Activated naive CD4-positive, alpha-beta T cell treated with anti-CD3 and anti-CD28 coated beads for 36 hours (primary cell): ENCODE measurements around the gene C21orf58. TPM values are rescaled to one million over a fixed set of nuclear protein-coding genes. Genes with fewer than 3 reads are reported as not detected.
"Not testable (repeated sequence)": the region's sequence is repeated elsewhere in the genome, so short reads cannot be mapped to it uniquely, and the experiment has no call there.

Source experiments
- CTCF ChIA-PET: fragments of 350-600 bp; sonication (Branson Sonifier 250); formaldehyde crosslinking; loops from one replicate; lab custom pipeline; 2021; ENCODE audit warnings: antibody characterized with exemption; lab: Charles Lee
- DNase-seq: peaks from one replicate; pipeline ENCODE4 v3.0.0-alpha.2; 2020
- H3K27ac Mint-ChIP-seq: one replicate; pipeline ENCODE4 v1.8.0; 2021; ENCODE audit warnings: mild to moderate bottlenecking, mixed read lengths
- H3K27me3 Mint-ChIP-seq: one replicate; pipeline ENCODE4 v1.8.0; 2021; ENCODE audit warnings: low read depth, mixed read lengths
- H3K36me3 Mint-ChIP-seq: one replicate; pipeline ENCODE4 v1.8.0; 2021; ENCODE audit warnings: low read depth, mixed read lengths
- H3K4me1 Mint-ChIP-seq: one replicate; pipeline ENCODE4 v1.8.0; 2021; ENCODE audit warnings: low read depth, mixed read lengths
- H3K4me3 Mint-ChIP-seq: one replicate; pipeline ENCODE4 v1.8.0; 2021; ENCODE audit warnings: mild to moderate bottlenecking, moderate library complexity, mixed read lengths
- H3K9me3 Mint-ChIP-seq: one replicate; pipeline ENCODE4 v1.8.0; 2021; ENCODE audit warnings: mixed read lengths
- intact Hi-C: fragments of 100-400 bp; cut with micrococcal nuclease; formaldehyde crosslinking; loops from one replicate; pipeline ENCODE4 v1.15.1; 2023
- total RNA-seq, 2 experiments: library from RNA; stranded (reverse); gene quantifications; one replicate each; pipeline ENCODE4 v1.2.3, GENCODE V29; 2021

C21orf58 gene
- total RNA-seq, 2 experiments from 2014 or later = 23.9 to 24.2 TPM

DNA sequence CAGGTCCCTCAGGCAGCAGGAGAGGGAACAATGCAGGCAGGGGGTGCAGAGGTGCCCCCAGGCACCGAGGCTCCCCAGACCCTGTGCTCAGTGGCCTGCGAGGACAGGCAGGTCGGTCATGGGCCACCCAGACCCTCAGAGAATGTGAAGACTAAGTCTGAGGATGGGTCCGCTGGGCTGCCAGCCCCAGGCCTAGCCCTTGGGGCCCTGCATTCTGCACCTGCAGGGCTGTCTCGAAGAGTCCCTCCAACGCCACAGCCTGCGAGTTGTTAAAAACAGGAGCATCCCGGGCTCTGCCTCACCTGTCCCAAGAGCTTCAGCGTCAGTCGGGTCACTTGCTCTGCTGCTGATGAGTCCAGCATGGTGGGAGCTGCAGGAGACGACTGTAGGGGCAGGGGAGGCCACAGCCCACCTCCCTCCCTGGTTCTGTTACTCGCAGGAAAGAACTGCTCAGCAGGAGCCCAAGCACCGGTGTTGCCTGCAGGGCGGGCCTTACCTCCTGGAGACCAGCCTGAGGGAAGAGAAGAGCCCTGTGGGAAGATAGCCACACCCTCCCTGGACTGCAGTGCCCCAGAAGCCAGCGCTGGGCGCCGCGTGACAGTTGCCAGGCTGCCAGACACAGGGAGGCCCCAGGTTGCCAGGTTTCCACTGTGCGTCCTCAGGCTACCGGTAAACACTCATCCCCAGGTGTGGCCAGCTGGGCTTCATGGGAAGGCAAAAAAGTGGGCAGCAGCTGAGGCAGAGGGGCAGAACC is 5.8 kb downstream of the C21orf58 start:
- intact Hi-C loops = no loop called here
- Mint-ChIP-seq H3K36me3 (peaks cover 26% of the 10 kb centered on the region), H3K4me3 (no peak overlapping the region), H3K9me3 (no peaks in the 10 kb centered on the region), H3K4me1 (peaks cover 18% of the 10 kb centered on the region), H3K27ac (no peak overlapping the region), H3K27me3 (no peaks in the 10 kb centered on the region)
- DNase-seq = no peak
- CTCF ChIA-PET = no interaction called here

DNA sequence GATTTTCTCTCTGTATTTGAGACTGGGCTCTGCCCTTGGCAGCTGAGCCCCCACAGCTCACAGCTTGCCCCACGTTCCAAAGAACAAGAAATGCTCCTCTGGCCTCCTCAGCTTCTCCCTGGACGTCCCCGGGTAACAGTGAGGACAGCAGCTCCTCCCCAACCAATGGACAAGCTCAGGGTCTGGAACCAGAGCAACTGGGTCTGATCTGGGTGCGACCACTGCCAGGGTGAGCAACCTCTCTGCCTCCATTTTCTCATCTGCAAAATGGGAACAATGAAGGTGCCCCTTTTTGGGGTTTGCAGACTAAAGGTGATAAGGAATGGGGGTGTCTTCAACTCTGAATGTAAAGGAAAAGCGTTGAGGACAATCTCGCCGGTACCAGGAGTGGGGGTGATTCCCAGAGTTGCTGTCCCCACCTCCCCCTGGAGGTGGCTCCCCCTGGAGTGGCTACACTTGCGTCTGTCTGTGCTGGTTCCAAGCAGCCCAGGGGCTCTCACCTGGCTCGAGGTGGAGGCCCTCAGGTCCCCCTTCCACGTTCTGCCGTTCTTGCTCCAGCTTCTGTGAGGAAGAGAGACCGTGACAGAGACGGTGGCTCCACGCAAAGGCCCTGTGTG is 6.9 kb downstream of the C21orf58 start:
- CTCF ChIA-PET = no interaction called here
- Mint-ChIP-seq H3K27me3 (no peaks in the 10 kb centered on the region), H3K4me3 (no peak overlapping the region), H3K9me3 (no peaks in the 10 kb centered on the region), H3K36me3 (peaks cover 15% of the 10 kb centered on the region), H3K4me1 (peaks cover 13% of the 10 kb centered on the region), H3K27ac (no peak overlapping the region)
- intact Hi-C loops = no loop called here
- no peak for DNase-seq

DNA sequence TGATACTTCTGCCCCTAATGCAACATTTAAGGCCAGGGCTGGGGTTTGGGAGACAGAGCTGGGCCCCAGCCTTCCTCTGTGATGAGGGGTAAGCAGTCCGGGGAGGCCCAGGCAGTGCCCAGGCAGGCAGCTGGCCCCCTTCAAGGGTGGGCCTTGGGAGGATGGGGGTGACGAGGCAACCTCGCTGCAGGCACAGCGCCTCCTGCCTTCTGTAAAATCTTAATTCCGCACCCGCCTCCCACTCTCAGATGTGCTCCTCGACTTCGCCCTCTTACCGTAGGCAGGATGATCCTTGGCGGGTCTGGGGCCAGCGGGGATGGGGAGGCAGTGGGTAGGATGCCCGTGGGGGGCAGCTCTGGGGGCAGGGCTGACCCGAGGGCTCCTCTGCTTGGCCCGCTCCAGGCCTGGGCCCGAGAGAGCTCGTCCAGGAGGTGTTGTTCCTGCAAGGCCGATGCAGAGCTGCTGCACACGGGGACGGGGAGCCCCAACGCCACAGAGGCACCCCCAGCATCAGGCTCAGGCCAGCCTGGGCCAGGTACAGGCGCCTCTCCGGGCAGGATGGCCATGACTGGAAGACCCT is 9.1 kb downstream of the C21orf58 start:
- Mint-ChIP-seq H3K27me3 (no peaks in the 10 kb centered on the region), H3K27ac (no peak overlapping the region), H3K9me3 (no peaks in the 10 kb centered on the region), H3K4me3 (no peak overlapping the region), H3K4me1 (no peaks in the 10 kb centered on the region), H3K36me3 (peaks cover 7% of the 10 kb centered on the region)
- intact Hi-C loops = no loop called here
- CTCF ChIA-PET = no interaction called here
- DNase-seq = no peak

DNA sequence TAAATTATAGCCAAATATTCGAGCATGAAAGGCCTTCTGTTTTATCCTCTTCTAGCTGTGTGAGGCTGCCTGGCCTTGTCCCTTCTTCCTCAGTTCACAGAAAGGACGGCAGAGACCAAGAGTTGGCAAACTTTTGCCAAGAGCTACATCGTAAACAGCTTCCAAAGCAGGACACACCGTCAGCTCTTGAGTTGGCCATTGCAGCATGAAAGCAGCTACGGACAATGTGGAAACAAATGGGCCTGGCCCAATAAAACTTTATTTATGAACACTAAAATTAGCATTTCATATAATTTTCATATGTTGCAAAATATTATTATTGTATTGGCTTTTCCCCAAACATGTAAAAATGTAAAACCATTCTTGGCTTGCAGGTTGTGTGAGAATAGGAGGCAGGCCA is 10.7 kb downstream of the C21orf58 start:
- no peaks in the 10 kb centered on the region for H3K4me1 Mint-ChIP-seq
- H3K27ac Mint-ChIP-seq = no peak overlapping the region
- no peaks in the 10 kb centered on the region for H3K9me3 Mint-ChIP-seq
- intact Hi-C loops = no loop called here
- CTCF ChIA-PET = no interaction called here
- peaks cover 13% of the 10 kb centered on the region for H3K36me3 Mint-ChIP-seq
- H3K27me3 Mint-ChIP-seq = no peaks in the 10 kb centered on the region
- H3K4me3 Mint-ChIP-seq = no peak overlapping the region
- DNase-seq = no peak

DNA sequence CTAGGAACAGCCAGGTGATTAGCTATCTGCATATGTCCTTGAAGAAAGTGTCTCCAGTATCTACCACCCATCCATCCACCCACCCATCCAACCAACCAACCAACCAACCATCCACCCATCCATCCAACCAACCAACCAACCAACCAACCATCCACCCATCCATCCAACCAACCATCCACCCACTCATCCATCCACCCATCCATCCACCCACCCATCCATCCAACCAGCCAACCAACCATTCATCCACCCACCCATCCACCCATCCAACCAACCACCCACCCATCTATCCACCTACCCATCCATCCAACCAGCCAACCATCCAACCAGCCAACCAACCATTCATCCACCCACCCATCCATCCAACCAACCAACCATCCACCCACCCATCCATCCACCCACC is 12.1 kb downstream of the C21orf58 start:
- H3K27ac Mint-ChIP-seq = no peak overlapping the region
- H3K4me1 Mint-ChIP-seq = no peaks in the 10 kb centered on the region
- intact Hi-C loops = no loop called here
- no peak for DNase-seq
- CTCF ChIA-PET = no interaction called here
- H3K4me3 Mint-ChIP-seq = no peak overlapping the region
- no peaks in the 10 kb centered on the region for H3K27me3 Mint-ChIP-seq
- peaks cover 19% of the 10 kb centered on the region for H3K36me3 Mint-ChIP-seq
- no peaks in the 10 kb centered on the region for H3K9me3 Mint-ChIP-seq

DNA sequence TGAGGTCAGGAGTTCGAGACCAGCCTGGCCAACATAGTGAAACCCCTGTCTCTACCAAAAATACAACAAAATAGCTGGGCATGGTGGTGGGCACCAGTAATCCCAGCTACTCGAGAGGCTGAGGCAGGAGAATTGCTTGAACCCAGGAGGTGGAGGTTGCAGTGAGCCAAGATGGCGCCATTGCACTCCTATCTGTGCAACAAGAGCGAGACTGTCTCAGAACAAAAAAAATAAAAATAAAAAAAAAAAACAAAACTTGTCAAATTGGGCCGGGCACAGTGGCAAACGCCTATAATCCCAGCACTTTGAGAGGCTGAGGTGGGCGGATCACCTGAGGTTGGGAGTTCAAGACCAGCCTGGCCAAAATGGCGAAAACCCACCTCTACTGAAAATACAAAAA is 13.4 kb downstream of the C21orf58 start:
- CTCF ChIA-PET, H3K27me3 Mint-ChIP-seq, H3K9me3 Mint-ChIP-seq, DNase-seq, H3K27ac Mint-ChIP-seq, H3K4me3 Mint-ChIP-seq, intact Hi-C loops, H3K4me1 Mint-ChIP-seq: not testable (repeated sequence)
- peaks cover 19% of the 10 kb centered on the region for H3K36me3 Mint-ChIP-seq

DNA sequence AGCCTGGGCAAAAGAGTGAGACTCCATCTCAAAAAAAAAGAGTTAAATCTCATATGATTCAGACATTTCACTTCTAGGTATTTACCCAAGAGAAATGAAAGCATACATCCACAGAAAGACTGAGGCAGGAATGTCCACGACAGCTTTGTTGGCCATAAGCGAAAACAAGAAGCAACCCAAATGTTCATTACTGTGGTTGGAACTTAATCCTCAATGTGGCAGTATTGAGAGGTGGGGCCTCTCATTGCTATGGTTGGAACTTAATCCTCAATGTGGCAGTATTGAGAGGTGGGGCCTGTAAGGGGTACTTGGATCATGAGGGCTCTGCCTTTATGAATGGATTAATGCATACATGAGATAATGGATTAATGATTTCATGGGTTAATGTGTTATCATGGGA is 15.2 kb downstream of the C21orf58 start:
- Mint-ChIP-seq H3K27me3 (no peaks in the 10 kb centered on the region), H3K9me3 (no peaks in the 10 kb centered on the region), H3K27ac (no peak overlapping the region), H3K4me3 (no peak overlapping the region), H3K4me1 (no peaks in the 10 kb centered on the region), H3K36me3 (peaks cover 24% of the 10 kb centered on the region)
- intact Hi-C loops = no loop called here
- CTCF ChIA-PET = no interaction called here
- no peak for DNase-seq

DNA sequence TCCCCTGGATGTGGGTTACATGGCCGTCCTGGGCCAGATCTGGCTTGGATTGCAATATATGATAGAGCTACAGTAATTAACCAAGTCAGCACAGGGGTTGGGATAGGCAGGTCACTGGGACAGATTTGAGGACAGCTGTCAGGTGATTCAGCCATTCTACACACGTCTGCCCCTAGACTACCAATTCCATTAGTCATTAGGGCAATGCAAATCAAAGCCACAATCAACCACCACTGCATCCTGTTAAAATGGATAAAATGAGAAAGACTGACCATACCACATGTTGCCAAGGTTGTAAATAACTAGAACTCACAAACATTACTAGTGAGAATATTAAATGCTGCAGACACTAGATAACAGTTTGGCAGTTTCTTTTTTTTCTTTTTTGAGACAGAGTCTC is 16.0 kb downstream of the C21orf58 start:
- CTCF ChIA-PET = no interaction called here
- Mint-ChIP-seq H3K27ac (no peak overlapping the region), H3K9me3 (no peaks in the 10 kb centered on the region), H3K4me1 (no peaks in the 10 kb centered on the region), H3K27me3 (no peaks in the 10 kb centered on the region), H3K36me3 (peaks cover 27% of the 10 kb centered on the region), H3K4me3 (no peak overlapping the region)
- no peak for DNase-seq
- intact Hi-C loops = no loop called here

DNA sequence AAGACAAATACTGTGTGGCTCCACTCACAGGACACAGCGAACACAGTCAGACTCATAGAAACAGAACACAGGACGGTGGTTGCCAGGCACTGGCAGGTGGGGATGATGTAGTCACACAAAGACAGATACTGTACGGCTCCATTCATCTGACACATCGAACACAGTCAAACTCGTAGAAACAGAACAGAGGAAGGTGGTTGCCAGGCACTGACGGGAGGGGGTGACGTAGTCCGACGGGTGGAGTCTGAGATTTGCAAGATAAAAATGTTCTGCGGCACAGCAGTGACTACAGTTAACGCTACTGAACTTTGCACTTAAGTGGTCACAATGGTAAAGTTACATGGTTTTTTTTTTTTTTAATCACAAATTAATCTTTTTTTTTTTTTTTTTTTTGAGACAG is 18.7 kb downstream of the C21orf58 start:
- peaks cover 26% of the 10 kb centered on the region for H3K36me3 Mint-ChIP-seq
- intact Hi-C loops = no loop called here
- H3K27me3 Mint-ChIP-seq = no peaks in the 10 kb centered on the region
- H3K4me3 Mint-ChIP-seq = no peak overlapping the region
- H3K9me3 Mint-ChIP-seq = no peaks in the 10 kb centered on the region
- no peaks in the 10 kb centered on the region for H3K4me1 Mint-ChIP-seq
- DNase-seq = no peak
- H3K27ac Mint-ChIP-seq = no peak overlapping the region
- CTCF ChIA-PET = no interaction called here

DNA sequence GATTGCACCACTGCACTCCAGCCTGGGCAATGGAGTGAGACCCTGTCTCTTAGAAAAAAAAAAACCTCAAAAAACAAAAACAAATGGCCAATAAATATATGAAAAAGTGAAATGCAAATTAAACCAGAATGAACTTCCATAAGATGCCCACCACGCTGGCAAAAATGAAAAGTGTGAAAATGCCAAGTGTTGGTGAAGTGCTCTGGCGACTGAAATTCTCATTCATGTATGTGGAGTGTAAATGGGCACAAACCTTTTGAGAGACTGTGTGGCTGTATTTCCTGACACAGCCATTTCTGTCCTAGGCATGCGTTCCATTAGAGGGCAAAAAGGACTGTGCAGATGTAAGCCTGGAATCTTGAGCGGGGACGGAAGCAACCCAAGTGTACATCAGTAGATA is 19.2 kb downstream of the C21orf58 start:
- Mint-ChIP-seq H3K4me1 (no peaks in the 10 kb centered on the region), H3K27me3 (no peaks in the 10 kb centered on the region), H3K27ac (no peak overlapping the region), H3K4me3 (no peak overlapping the region), H3K9me3 (no peaks in the 10 kb centered on the region), H3K36me3 (peaks cover 30% of the 10 kb centered on the region)
- CTCF ChIA-PET = no interaction called here
- DNase-seq = no peak
- intact Hi-C loops = no loop called here

DNA sequence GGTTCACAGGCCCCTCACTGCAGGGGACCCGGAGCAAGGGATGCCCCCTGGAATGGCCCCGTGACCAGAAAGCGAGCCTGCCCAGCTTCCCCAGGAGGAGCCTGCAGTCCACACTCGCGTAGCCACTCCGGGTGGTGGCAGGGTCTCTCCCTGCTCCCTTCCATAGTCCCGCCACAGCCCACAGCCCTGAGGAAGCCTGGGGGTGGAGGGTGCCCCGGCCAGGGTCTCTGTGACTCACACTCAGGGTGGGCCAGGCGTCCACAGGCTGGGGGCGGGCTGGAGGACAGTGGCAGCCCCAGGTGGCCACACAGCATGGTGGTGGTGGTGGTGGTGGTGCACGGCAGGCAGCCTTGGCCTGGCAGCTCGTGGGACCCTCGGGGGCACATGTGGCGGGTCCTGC is 21.9 kb downstream of the C21orf58 start:
- peaks cover 21% of the 10 kb centered on the region for H3K36me3 Mint-ChIP-seq
- H3K27ac Mint-ChIP-seq = no peak overlapping the region
- CTCF ChIA-PET = interaction anchor here (1.1 kb wide), 1 partner anchor 158 kb away, joined by 4 read pairs; no protein-coding TSS in a partner anchor
- intact Hi-C loops = no loop called here
- no peaks in the 10 kb centered on the region for H3K27me3 Mint-ChIP-seq
- no peak for DNase-seq
- H3K4me1 Mint-ChIP-seq = peaks cover 6% of the 10 kb centered on the region
- no peak overlapping the region for H3K4me3 Mint-ChIP-seq
- H3K9me3 Mint-ChIP-seq = no peaks in the 10 kb centered on the region

DNA sequence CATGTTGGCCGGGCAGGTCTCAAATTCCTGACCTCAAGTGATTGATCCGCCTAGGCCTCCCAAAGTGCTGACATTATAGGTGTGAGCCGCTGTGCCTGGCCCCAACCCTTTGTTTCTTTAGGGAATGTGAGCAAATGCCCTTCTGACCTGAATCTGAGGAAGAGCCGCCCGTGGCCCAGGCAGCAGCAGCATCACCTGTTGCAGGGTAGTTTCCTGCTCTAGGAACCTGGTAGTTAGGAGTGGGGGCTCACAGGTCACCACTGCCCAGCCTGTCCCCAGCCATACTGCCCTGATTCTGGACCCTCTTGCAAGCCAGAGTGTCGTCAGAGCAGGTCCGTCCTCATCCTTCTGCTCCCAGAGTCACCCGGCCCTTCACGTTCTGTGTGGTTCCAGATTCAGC is 24.5 kb downstream of the C21orf58 start:
- H3K4me1 Mint-ChIP-seq = peaks cover 18% of the 10 kb centered on the region
- no peak for DNase-seq
- CTCF ChIA-PET = no interaction called here
- H3K27ac Mint-ChIP-seq = no peak overlapping the region
- peaks cover 17% of the 10 kb centered on the region for H3K36me3 Mint-ChIP-seq
- no peaks in the 10 kb centered on the region for H3K9me3 Mint-ChIP-seq
- intact Hi-C loops = no loop called here
- no peaks in the 10 kb centered on the region for H3K27me3 Mint-ChIP-seq
- H3K4me3 Mint-ChIP-seq = no peak overlapping the region
